Measurements from ENCODE around the gene CDH2. TPM values are rescaled to one million over a fixed set of nuclear protein-coding genes. Genes with fewer than 3 reads are reported as not detected.

CDH2 gene
- total RNA-seq, 1 experiment from 2014 or later, result 36.2 TPM

- Histone ChIP-seq H3K27me3 (ENCODE audit: insufficient read depth, low read length) (no peaks in the 10 kb centered on the region), H4K8ac (replicated peaks; ENCODE audit: insufficient read length, low read depth, low read length) (no peak overlapping the region), H3K79me2 (ENCODE audit: insufficient read depth, low read length) (no peaks in the 10 kb centered on the region), H3K18ac (ENCODE audit: insufficient read length, low read depth, low read length) (no peak overlapping the region), H4K5ac (ENCODE audit: insufficient read length, low read depth, low read length) (no peak overlapping the region), H3K79me1 (ENCODE audit: insufficient read depth, low read depth, low read length, poor library complexity, severe bottlenecking) (no peaks in the 10 kb centered on the region), H2BK120ac (ENCODE audit: low read depth, low read length, poor library complexity, severe bottlenecking) (no peak overlapping the region), H4K91ac (ENCODE audit: insufficient read length, low read depth, low read length) (no peak overlapping the region), H4K20me1 (ENCODE audit: control insufficient read depth, insufficient read depth, insufficient read length) (peaks cover 3% of the 10 kb centered on the region), H3K9ac (ENCODE audit: extremely low read depth, insufficient read length, low read length) (no peak overlapping the region), H3K14ac (ENCODE audit: insufficient read depth, low read length) (no peak overlapping the region), H3K23ac (ENCODE audit: insufficient read length, low read depth, low read length) (no peak overlapping the region), H3K4me1 (ENCODE audit: insufficient read depth, low read length) (no peaks in the 10 kb centered on the region; the same call in 1 of the 2 replicates), H2BK20ac (ENCODE audit: low read depth, low read length, poor library complexity, severe bottlenecking) (no peak overlapping the region), H2AFZ (ENCODE audit: low read length) (no peak overlapping the region), H3K27ac (ENCODE audit: insufficient read length, low read depth, low read length) (no peak overlapping the region), H3K23me2 (ENCODE audit: insufficient read length, low read depth, low read length, poor library complexity, severe bottlenecking) (no peaks in the 10 kb centered on the region), H2BK15ac (ENCODE audit: low read depth, low read length) (no peak overlapping the region), H2BK5ac (ENCODE audit: insufficient read length, low read length) (no peak overlapping the region), H3K4ac (ENCODE audit: low read depth, low read length) (no peak overlapping the region), H2AK5ac (ENCODE audit: insufficient read length, low read length) (no peak overlapping the region), H3K9me3 (ENCODE audit: control insufficient read depth, low read depth, low read length) (no peaks in the 10 kb centered on the region), H3K4me2 (ENCODE audit: insufficient read depth, insufficient read length, low read length) (no peak overlapping the region), H3K56ac (ENCODE audit: insufficient read length, low read depth, low read length) (no peak overlapping the region), H3T11ph (ENCODE audit: low read length) (no peak overlapping the region), H2BK12ac (ENCODE audit: insufficient read length, low read depth, low read length) (no peak overlapping the region)
- TF ChIP-seq, protein P1, sequence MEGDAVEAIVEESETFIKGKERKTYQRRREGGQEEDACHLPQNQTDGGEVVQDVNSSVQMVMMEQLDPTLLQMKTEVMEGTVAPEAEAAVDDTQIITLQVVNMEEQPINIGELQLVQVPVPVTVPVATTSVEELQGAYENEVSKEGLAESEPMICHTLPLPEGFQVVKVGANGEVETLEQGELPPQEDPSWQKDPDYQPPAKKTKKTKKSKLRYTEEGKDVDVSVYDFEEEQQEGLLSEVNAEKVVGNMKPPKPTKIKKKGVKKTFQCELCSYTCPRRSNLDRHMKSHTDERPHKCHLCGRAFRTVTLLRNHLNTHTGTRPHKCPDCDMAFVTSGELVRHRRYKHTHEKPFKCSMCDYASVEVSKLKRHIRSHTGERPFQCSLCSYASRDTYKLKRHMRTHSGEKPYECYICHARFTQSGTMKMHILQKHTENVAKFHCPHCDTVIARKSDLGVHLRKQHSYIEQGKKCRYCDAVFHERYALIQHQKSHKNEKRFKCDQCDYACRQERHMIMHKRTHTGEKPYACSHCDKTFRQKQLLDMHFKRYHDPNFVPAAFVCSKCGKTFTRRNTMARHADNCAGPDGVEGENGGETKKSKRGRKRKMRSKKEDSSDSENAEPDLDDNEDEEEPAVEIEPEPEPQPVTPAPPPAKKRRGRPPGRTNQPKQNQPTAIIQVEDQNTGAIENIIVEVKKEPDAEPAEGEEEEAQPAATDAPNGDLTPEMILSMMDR (conservative IDR thresholded peaks at IDR 0.05), result no peak
- DNase-seq, result no peak
- H3K9me3 Mint-ChIP-seq, result no peaks in the 10 kb centered on the region
- no peaks in the 10 kb centered on the region for H3K27me3 Mint-ChIP-seq (ENCODE audit: low read depth)
- peaks cover 13 to 17% of the 10 kb centered on the region in 2 experiments for H3K4me1 Mint-ChIP-seq
- H3K27ac Mint-ChIP-seq, result no peak overlapping the region
- no CpG with 5 or more reads among the region's 4 CpGs for WGBS (ENCODE audit: extremely low coverage, insufficient read length, low lambda C conversion rate)
- H3K36me3 Mint-ChIP-seq (ENCODE audit: insufficient read depth in 1 of 3, low read depth in 3 of 3), result peaks cover 0 to 1% (median 0%) of the 10 kb centered on the region in 3 experiments; a peak in 5 of 7 replicates
- no peak overlapping the region for H3K4me3 Mint-ChIP-seq
Measured at GRCh38 chr18:27967913-27968824, 208.8 kb downstream of the CDH2 start.
